HG02623 (cell line): ENCODE measurements around the gene PNMA5.
A peak's percentile ranks its signal among the peaks of the same experiment; 100 is the strongest.

ENCODE experiments used
- ATAC-seq: cut with Tn5 transposase; IDR thresholded peaks from one replicate; pipeline ENCODE4 v1.9.1; 2021; ENCODE audit warnings: moderate library complexity; ENCODE audit not compliant: unreplicated experiment

The PNMA5 gene

GRCh38 chrX:152958524-152959465, 35.1 kb downstream of the PNMA5 start:
- ATAC-seq = peak; percentile 81

- no peak for ATAC-seq
Observed at GRCh38 chrX:152958047-152958446, 35.9 kb downstream of the PNMA5 start.

GRCh38 chrX:152950786-152951185, 43.1 kb downstream of the PNMA5 start:
- ATAC-seq = no peak

- no peak for ATAC-seq
Observed at GRCh38 chrX:152949114-152949513, 44.8 kb downstream of the PNMA5 start.

- no peak for ATAC-seq
Observed at GRCh38 chrX:152946681-152947080, 47.2 kb downstream of the PNMA5 start.

- ATAC-seq = no peak
Observed at GRCh38 chrX:152945021-152945979, 48.6 kb downstream of the PNMA5 start.

- ATAC-seq = no peak
Observed at GRCh38 chrX:152943826-152944225, 50.1 kb downstream of the PNMA5 start.

GRCh38 chrX:152942077-152942442, 51.9 kb downstream of the PNMA5 start:
- ATAC-seq = no peak

- ATAC-seq = peak; percentile 87
Observed at GRCh38 chrX:152941328-152942076, 52.4 kb downstream of the PNMA5 start.
